PFSK-1 (cell line): ENCODE data around the gene RAP1GAP2.

Experiments used
- POLR2AphosphoS5 ChIP-seq: IDR thresholded peaks from 2 replicates; pipeline ENCODE4 v1.6.1; 2012; ENCODE audit warnings: low read depth, mild to moderate bottlenecking, control low read depth, low read length, moderate library complexity
- REST ChIP-seq, 2 experiments: IDR thresholded peaks; 2 replicates each; pipeline versions ENCODE4 v1.6.1 to v1.8.0; 2011 to 2012; ENCODE audit warnings: low read depth in 2 of 2, low read length in 2 of 2, control low read depth in 1 of 2, inconsistent platforms in 1 of 2, mild to moderate bottlenecking in 1 of 2, moderate library complexity in 1 of 2; ENCODE audit not compliant: insufficient read depth in 1 of 2
- TAF1 ChIP-seq: IDR thresholded peaks from 2 replicates; pipeline ENCODE4 v1.6.1; 2012; ENCODE audit warnings: low read length, control low read depth, borderline replicate concordance; ENCODE audit not compliant: insufficient read depth

GRCh38 chr17:3011891-3012290, 215.7 kb downstream of the RAP1GAP2 start:
- TF ChIP-seq POLR2AphosphoS5: no peak
- TF ChIP-seq TAF1: no peak
- TF ChIP-seq REST (IDR thresholded peaks at IDR 0.05; ENCODE audit: insufficient read depth in 1 of 2, low read depth in 2 of 2, low read length in 2 of 2): no peak
